Testis (tissue), 3 donors: ENCODE results near the gene C5orf63. TPM values are rescaled to one million over a fixed set of nuclear protein-coding genes. Genes with fewer than 3 reads are reported as not detected.

Source experiments
- DNase-seq: peaks from one replicate; pipeline ENCODE4 v3.0.0-alpha.2; 2019
- H3K27ac ChIP-seq, 2 donors: fragments of 200-600 bp; sonication (generic); one replicate each; pipeline ENCODE4 v1.5.1; 2019
- H3K27me3 ChIP-seq: fragments of 200-600 bp; sonication (generic); one replicate; pipeline ENCODE4 v1.5.1; 2019
- H3K36me3 ChIP-seq: fragments of 200-600 bp; sonication (generic); one replicate; pipeline ENCODE4 v1.5.1; 2017; ENCODE audit warnings: low read depth; ENCODE audit errors: missing control alignments
- H3K4me1 ChIP-seq: fragments of 200-600 bp; sonication (generic); one replicate; pipeline ENCODE4 v1.5.1; 2019
- H3K4me3 ChIP-seq, 2 donors: fragments of 200-600 bp; sonication (generic); one replicate each; pipeline ENCODE4 v1.5.1; 2017 to 2019
- H3K9me3 ChIP-seq: fragments of 200-600 bp; sonication (generic); one replicate; pipeline ENCODE4 v1.5.1; 2017
- POLR2A ChIP-seq: fragments of 450-650 bp; IDR thresholded peaks from one replicate; pipeline ENCODE4 v1.6.1; 2017; ENCODE audit warnings: antibody characterized with exemption, mild to moderate bottlenecking, moderate library complexity
- WGBS, 2 donors: methylation state at CpG; one replicate each; pipeline ENCODE4 v1.1.5; 2018; 5-methylcytosine and 5-hydroxymethylcytosine counted together
- intact Hi-C: fragments of 100-400 bp; cut with DNase I; formaldehyde crosslinking; loops from one replicate; pipeline ENCODE4 v1.15.1; 2023; ENCODE audit warnings: low total_unique reads
- polyA plus RNA-seq: library from polyadenylated mRNA; stranded (reverse); fragments of 350-450 nt; fragmentation: Illumina TruSeq; extraction: RNeasy Lipid Tissue Mini Kit (QIAGEN cat#74804); gene quantifications from one replicate; pipeline ENCODE4 v1.2.3, GENCODE V29; 2014; ENCODE audit warnings: low read depth, low replicate concordance; ENCODE audit not compliant: insufficient read depth
- total RNA-seq, 2 donors: library from RNA; depleted of rRNA; stranded (reverse); fragments of >200 nt; gene quantifications; one replicate each; pipeline ENCODE4 v1.2.3, GENCODE V29; 2016
- TF ChIP-seq, protein P1 (sequence below), 3 experiments: fragments of 450-650 bp in 2 of 3; fragments of 200-600 bp in 1 of 3; sonication (generic) in 1 of 3; IDR thresholded peaks; one replicate each; pipeline ENCODE4 v1.5.1; 2016 to 2019; ENCODE audit warnings: antibody characterized with exemption in 3 of 3, mild to moderate bottlenecking in 2 of 3, moderate library complexity in 1 of 3

Gene C5orf63
- total and polyA plus RNA-seq, 3 donors from 2014 or later: 17.8 to 27.4 (median 18.9) TPM

DNA sequence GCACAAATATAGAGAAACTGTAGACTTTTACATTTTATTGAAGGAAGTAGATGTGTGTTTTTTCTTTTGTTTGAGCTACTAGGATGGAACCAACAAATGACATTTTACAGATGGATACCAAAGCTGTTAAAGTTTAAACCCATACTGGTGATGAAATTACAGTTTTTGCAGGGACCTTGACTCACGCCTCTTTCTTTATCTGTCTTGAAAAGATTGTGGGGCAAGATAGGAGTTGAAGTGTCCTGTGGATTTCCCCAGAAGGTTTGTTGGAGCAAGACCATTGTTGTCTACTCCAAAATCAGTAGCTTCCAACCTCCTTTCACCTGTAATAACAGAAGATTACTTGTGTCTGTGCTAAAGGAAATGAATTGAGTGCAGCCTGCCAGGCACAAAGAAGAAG lies 4.1 kb upstream of the C5orf63 start:
- no peak for DNase-seq
- 61 to 76% methylated on average over 1 of the region's 1 CpG for WGBS, 2 donors
- no peak overlapping the region for H3K4me3 ChIP-seq
- H3K27me3 ChIP-seq: no peaks in the 10 kb centered on the region
- H3K9me3 ChIP-seq: no peaks in the 10 kb centered on the region
- H3K27ac ChIP-seq: no peak overlapping the region
- H3K36me3 ChIP-seq: no peaks in the 10 kb centered on the region
- intact Hi-C loops: no loop called here
- TF ChIP-seq POLR2A: no peak
- TF ChIP-seq, protein P1, sequence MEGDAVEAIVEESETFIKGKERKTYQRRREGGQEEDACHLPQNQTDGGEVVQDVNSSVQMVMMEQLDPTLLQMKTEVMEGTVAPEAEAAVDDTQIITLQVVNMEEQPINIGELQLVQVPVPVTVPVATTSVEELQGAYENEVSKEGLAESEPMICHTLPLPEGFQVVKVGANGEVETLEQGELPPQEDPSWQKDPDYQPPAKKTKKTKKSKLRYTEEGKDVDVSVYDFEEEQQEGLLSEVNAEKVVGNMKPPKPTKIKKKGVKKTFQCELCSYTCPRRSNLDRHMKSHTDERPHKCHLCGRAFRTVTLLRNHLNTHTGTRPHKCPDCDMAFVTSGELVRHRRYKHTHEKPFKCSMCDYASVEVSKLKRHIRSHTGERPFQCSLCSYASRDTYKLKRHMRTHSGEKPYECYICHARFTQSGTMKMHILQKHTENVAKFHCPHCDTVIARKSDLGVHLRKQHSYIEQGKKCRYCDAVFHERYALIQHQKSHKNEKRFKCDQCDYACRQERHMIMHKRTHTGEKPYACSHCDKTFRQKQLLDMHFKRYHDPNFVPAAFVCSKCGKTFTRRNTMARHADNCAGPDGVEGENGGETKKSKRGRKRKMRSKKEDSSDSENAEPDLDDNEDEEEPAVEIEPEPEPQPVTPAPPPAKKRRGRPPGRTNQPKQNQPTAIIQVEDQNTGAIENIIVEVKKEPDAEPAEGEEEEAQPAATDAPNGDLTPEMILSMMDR (IDR thresholded peaks at IDR 0.05): no peak
- H3K4me1 ChIP-seq: peaks cover 4% of the 10 kb centered on the region

DNA sequence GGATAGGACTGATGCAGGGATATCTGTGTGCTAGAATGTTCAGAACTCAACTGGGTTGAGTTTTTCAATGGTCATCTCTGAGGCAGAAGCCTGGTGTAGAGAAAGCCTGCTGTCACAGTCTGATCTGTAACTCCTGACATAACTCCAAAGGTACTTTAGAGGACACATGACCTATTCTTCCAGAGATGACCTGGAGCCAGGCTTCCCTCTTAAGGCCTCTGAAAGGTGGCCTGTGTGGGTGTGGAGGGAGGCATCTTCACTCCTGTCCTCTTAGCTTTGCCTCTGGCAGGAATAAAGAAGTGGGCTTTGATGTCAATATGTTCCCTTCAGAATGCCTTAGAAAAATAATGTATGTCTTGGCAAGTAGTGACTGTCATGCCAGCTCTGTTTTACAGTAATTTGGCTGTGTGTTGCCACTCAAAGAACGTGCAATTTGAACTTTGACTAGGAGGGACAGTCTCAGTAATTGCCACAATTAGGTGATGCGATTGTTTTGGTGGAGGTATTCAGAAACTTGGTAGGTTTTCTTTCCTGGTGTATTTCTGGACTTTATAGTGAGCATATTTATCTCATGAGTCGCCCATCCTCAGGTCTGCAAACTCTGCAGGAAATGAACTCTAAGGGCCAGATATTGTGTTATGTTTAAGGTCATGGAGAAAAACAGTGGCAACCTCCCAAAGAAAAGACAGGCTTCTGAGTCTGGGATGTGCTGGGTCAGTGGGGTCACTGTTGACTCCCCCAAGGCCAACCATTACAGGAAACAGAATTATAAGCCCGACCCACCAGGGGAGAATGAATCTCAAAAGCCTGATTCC lies 3.2 kb upstream of the C5orf63 start:
- Histone ChIP-seq H3K4me3 (no peak overlapping the region), H3K27ac (no peak overlapping the region), H3K4me1 (peaks cover 4% of the 10 kb centered on the region), H3K36me3 (no peaks in the 10 kb centered on the region), H3K9me3 (no peaks in the 10 kb centered on the region), H3K27me3 (no peaks in the 10 kb centered on the region)
- 52 to 59% methylated on average over 4 of the region's 4 CpGs for WGBS, 2 donors
- TF ChIP-seq, protein P1 (IDR thresholded peaks at IDR 0.05): no peak
- TF ChIP-seq POLR2A: no peak
- intact Hi-C loops: no loop called here
- DNase-seq: no peak

DNA sequence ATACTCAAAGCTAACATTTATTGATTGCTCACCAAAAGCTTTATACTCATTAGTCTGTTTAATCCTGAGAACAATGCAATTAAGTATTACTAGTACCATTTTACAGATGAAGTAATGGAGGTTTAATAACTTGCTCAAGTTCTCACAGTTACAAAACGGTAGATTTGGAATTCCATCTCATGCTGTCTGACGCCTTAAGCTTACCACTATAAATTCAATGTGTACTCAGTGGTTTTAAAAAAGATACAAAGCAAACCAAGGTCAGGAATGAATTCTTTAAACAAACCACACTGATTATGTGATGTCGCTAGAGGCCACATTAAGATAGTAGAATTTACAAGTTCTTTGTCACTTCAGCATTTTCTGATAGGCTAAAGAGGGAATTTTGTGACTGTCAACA lies 1.2 kb upstream of the C5orf63 start:
- intact Hi-C loops: no loop called here
- H3K36me3 ChIP-seq: no peaks in the 10 kb centered on the region
- peaks cover 9% of the 10 kb centered on the region for H3K4me1 ChIP-seq
- TF ChIP-seq POLR2A: no peak
- TF ChIP-seq, protein P1 (IDR thresholded peaks at IDR 0.05): no peak
- H3K27ac ChIP-seq: no peak overlapping the region
- no peak for DNase-seq
- no peaks in the 10 kb centered on the region for H3K9me3 ChIP-seq
- WGBS, 2 donors: 54 to 55% methylated on average over 3 of the region's 3 CpGs
- no peaks in the 10 kb centered on the region for H3K27me3 ChIP-seq
- no peak overlapping the region for H3K4me3 ChIP-seq

DNA sequence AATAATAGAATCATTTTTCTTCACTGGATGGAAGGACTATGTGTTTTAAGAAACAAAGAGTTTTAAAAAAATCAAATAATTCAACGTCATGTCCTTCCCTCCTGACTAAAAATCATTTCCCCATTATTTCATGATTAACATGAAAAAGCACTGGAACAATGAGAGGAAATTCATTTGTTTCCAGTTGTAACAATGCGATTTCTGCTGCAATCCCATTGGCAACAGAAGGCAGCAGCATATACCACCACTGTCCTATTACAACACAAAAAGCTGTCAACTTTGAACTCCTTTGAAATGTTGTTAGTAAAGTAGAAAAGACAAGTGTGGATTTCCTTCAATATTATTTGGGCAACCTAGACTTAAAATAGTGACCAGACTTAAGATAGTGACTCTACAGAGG lies 3.1 kb downstream of the C5orf63 start:
- TF ChIP-seq, protein P1 (IDR thresholded peaks at IDR 0.05): no peak
- TF ChIP-seq POLR2A: no peak
- Histone ChIP-seq H3K27ac (no peak overlapping the region), H3K9me3 (no peaks in the 10 kb centered on the region), H3K36me3 (no peaks in the 10 kb centered on the region), H3K27me3 (no peaks in the 10 kb centered on the region), H3K4me1 (peaks cover 12% of the 10 kb centered on the region), H3K4me3 (no peak overlapping the region)
- intact Hi-C loops: no loop called here
- DNase-seq: no peak
- 63 to 81% methylated on average over 2 of the region's 2 CpGs for WGBS, 2 donors
